NCI-H2107 (cell line): Measurements from ENCODE around the gene ZNF738.
"Not testable (repeated sequence)": the region's sequence is repeated elsewhere in the genome, so short reads cannot be mapped to it uniquely, and the experiment has no call there.

Source experiments
- DNase-seq: peaks from one replicate; lab custom pipeline; 2025; lab: John Stamatoyannopoulos, UW

The ZNF738 gene

DNA sequence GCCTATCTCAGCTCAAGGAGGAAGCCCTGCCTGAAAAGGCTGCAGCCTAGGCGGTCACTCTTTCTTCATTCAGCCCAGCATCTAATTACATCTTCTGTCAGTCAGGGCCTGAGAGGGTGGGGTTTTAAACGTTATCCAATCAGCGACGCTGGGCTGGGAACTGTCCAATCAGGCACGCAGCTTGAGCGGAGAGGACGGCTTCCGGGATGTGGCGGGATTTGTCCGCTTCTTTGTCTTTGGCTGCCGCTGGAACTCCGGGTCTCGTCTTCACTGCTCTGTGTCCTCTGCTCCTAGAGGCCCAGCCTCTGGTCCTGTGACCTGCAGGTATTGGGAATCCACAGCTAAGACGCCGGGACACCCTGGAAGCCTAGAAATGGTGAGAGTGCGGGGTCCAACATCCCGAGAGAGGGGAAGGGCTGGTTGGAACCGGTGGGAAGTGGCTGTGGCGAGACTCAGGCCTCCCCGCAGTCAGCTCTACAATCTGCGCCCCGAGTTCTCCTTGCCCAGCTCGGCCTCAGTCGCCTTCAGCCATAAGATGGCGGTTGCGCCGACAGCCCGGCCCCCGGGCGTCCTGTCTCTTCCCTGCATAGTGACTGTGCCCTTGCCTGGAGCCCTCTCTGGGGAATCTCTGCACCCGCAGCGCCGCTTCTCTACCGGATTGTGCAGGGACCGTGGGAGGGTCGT lies at the start of gene ZNF738:
Gene ZNF738 (plus strand): TSS at position 233 of the 684 bp plus-strand sequence. CDS start 141 bp downstream, at position 374.
- peak; percentile 82 for DNase-seq

GRCh38 chr19:21312807-21313206 lies 46.0 kb upstream of the ZNF738 start:
- DNase-seq = not testable (repeated sequence)

GRCh38 chr19:21314676-21315075 lies 44.1 kb upstream of the ZNF738 start:
- no peak for DNase-seq

DNA sequence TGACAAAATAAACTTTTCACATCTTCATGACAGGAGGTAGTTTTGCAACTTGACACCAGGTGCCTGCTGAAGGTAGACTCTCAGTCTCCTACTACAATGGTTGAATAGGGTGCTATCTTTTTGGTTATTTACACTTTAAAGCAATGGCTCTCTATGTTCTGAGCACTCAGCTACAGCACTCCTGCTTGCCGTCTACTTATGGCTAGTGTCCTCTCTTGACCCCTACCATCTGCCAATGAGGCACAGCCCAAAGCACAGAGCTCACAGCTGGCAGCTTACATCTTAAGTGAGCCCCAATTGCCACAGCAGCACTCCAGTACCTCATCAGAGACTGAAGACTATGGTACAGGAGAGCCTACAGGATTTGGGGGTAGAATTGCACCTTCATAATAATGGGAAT lies 41.0 kb upstream of the ZNF738 start:
- DNase-seq = no peak

DNA sequence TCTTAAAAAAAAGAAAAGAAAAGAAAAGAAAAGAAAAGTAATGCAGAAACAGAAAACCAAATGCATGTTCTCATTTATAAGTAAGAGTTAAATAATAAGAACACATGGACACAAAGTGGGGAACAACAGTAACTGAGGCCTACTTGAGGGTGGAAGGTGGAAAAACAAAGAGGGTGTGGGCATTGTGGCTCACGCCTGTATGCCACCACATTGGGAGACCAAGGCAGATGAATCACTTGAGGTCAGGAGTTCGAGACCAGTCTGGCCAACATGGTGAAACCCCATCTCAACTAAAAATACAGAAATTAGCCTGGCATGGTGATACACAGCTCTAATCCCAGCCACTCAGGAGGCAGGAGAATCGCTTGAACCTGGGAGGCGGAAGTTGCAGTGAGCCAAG lies 37.7 kb upstream of the ZNF738 start:
- DNase-seq = no peak

DNA sequence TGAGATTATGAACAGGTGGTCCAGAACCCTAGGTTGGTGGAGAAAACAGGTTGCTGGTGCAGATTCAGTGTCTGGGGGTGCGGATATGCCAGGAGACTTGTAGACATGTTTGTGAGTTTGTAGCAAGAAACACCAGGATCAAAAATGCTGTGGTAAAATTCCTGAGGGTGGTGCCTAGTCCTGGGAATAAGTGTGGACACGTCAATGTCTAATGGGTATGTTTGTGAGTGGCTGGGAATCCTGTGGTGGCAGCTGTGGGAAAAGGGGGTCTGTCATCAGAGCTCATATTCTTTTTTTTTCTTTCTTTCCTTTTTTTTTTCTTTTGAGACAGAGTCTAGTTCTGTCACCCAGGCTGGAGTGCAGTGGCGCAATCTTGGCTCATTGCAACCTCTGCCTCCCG lies 36.8 kb upstream of the ZNF738 start:
- no peak for DNase-seq

DNA sequence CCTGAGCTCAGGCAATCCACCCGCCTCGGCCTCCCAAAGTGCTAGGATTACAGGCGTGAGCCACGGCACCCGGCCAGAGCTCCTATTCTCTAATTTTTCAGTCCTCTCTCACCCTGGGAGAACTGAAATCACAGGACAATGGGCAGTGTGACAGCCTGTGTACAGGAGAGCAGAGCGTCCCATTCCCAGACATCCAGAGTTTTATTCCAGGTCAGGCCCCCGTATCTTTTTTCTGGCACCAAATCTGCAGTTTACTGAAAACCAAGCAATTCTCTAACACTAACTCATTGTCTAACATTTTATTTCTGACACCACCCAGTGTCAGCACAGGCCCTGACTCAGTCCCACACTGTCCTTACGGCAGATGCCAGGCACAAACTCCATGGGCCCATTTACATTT lies 36.3 kb upstream of the ZNF738 start:
- no peak for DNase-seq

DNA sequence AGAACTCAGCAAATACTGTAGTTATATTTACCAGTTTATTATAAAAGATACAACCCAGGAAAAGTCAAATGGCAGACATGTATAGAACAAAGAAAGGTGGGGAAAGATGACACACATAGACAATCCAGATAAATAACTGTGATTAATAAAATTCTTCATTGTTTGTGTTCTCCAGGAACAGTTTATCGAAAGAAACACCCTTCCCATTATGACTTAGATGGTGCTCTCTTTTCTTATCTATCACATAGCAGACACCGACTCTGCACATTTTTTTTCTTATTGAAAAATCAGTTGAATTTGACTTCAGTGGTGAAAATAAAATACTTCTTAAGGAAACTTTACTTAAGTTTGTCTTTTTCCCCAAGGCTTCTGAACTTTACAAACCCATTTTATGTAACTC lies 35.8 kb upstream of the ZNF738 start:
- DNase-seq = no peak

GRCh38 chr19:21326169-21326568 lies 32.6 kb upstream of the ZNF738 start:
- DNase-seq = no peak

DNA sequence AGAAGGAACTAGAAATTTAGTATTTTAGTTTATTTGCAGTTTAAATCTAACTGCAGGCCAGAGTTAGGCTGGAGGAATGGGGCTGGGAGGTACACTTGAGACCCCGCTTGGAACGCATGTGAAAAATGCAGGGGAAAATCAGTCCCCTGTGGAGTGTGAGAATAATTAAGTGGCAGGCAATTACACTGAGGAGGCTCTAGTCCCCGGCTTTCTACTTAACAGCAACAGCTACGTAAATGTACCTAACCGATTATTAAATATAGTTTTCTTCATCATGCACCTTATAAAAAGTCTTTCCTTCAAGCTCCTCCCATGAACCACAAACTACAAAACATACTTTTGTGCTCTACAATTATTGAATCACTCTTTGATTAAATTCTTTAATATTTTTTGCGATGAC lies 30.4 kb upstream of the ZNF738 start:
- DNase-seq = no peak

DNA sequence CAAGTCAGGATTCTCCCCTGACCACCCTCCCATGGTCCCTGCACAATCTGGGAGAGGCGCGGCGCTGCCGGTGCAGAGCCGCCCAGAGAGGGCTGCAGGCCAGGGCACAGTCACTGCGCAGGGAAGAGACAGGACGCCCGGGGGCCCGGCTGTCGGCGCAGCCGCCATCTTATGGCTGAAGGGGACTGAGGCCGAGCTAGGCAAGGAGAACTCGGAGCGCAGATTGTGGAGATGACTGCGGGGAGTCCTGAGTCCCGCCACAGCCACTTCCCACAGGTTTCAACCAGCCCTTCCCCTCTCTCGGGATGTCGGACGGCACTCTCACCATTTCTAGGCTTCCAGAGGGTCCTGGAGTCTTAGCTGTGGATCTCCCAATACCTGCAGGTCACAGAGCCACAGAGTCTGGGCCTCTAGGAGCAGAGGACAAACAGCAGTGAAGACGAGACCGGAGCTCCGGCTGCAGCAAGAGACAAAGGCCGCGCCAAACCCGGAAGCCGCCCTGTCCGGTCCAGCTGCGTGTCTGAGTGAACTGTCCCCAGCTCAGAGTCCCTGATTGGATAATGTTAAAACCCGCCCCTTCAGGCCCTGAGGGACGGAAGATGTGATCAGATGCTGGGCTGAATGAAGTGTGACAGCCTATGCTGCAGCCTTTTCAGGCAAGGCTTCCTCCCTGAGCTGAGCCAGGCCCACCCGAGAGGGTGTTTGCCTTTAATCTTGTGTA lies 29.8 kb upstream of the ZNF738 start, which contains the start of gene ZNF708:
Gene ZNF708 (minus strand): TSS at position 526 of the 721 bp plus-strand sequence. CDS start 198 bp downstream, at position 328.
- DNase-seq = peak; percentile 67

DNA sequence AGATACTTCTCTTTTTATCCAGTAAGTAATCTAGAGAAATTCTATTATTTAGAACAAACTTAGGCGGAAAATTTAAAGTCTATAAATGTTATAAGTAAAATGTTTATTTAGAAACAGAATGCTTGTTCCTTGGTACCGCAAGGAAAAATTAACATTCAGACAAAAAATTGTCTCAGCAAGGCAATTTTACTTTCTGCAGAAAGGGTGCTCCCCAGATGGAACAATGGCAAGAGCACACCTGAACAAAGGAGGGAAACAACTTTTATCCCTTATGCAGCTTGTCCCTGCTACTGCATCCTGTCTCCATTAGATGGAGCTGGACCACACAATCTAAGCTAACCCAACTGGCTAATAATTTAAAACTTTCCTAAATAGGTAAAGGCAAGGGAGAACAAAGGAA lies 23.1 kb upstream of the ZNF738 start:
- no peak for DNase-seq

GRCh38 chr19:21344841-21345240 lies 14.0 kb upstream of the ZNF738 start:
- not testable (repeated sequence) for DNase-seq

- DNase-seq = no peak
These were observed 6.0 kb upstream of the ZNF738 start for GRCh38 chr19:21352830-21353229.

DNA sequence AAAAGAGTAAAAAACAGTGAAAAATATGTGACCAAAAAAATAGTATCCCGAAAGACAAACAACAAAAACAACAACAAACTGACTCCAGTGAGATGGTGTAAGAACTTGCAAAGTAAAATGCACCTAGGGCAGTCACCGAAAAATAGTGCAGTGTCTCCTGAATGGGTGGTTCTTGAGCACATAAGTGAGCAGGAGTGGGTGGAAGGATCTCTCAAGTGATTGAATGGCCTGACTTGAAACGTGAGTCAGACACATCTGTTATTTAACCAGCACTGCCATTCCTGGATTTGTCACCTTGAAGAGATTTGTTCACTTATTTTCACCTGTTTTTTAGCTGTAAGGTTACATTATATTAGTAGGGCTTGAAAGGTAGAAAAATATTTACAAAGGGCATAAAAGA lies 3.5 kb downstream of the ZNF738 start:
- DNase-seq = no peak

DNA sequence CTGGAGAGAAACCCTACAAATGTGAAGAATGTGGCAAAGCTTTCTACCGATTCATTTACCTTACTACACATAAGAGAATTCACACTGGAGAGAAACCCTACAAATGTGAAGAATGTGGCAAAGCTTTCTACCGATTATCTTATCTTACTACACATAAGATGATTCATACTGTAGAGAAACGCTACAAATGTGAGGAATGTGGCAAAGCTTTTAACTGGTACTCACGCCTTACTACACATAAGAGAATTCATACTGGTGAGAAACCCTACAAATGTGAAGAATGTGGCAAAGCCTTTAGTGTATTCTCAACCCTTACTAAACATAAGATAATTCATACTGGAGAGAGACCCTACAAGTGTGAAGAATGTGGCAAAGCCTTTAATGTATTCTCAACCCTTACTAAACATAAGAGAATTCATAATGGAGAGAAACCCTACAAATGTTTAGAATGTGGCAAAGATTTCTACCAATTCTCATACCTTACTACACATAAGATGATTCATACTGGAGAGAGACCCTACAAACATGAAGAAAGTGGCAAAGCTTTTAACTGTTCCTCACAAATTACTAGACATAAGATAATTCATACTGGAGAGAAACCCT lies 25.3 kb downstream of the ZNF738 start:
- DNase-seq = no peak

GRCh38 chr19:21396121-21396520 lies 37.3 kb downstream of the ZNF738 start:
- no peak for DNase-seq

- DNase-seq = peak; percentile 76
These were observed 38.2 kb downstream of the ZNF738 start, which contains the start of gene ZNF493 for GRCh38 chr19:21396893-21397572. Gene ZNF493, plus strand, starts transcription at chr19:21397133. Its CDS starts 105 bp downstream, at chr19:21397238.

DNA sequence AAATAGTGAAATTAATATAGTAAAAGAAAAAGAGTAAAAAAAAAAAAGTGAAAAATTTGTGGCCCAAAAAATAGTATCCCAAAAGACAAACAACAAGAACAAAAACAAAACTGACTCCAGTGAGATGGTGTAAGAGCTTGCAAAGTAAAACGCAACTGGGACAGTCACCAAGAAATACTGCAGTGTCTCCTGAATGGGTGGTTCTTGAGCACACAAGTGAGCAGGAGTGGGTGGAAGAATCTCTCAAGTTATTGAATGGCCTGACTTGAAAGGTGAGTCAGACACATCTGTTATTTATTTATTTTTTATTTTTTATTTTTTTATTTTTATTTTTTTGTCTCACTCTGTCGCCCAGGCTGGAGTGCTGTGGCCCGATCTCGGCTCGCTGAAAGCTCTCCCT lies 40.1 kb downstream of the ZNF738 start:
- DNase-seq = no peak

- DNase-seq = no peak
These were observed 43.6 kb downstream of the ZNF738 start for GRCh38 chr19:21402303-21402985.

- no peak for DNase-seq
These were observed 51.4 kb downstream of the ZNF738 start for GRCh38 chr19:21410166-21410565.

- no peak for DNase-seq
These were observed 63.4 kb downstream of the ZNF738 start for GRCh38 chr19:21422244-21422643.
